Stimulated activated CD4-positive, alpha-beta T cell treated with anti-CD3 and anti-CD28 coated beads, Interleukin-4, amount 100 ng/mL, for 24 hours (primary cell): ENCODE measurements around the gene NAA30.

ENCODE experiments used
- DNase-seq: peaks from one replicate; pipeline ENCODE4 v3.0.0-alpha.2; 2020

The NAA30 gene

DNA sequence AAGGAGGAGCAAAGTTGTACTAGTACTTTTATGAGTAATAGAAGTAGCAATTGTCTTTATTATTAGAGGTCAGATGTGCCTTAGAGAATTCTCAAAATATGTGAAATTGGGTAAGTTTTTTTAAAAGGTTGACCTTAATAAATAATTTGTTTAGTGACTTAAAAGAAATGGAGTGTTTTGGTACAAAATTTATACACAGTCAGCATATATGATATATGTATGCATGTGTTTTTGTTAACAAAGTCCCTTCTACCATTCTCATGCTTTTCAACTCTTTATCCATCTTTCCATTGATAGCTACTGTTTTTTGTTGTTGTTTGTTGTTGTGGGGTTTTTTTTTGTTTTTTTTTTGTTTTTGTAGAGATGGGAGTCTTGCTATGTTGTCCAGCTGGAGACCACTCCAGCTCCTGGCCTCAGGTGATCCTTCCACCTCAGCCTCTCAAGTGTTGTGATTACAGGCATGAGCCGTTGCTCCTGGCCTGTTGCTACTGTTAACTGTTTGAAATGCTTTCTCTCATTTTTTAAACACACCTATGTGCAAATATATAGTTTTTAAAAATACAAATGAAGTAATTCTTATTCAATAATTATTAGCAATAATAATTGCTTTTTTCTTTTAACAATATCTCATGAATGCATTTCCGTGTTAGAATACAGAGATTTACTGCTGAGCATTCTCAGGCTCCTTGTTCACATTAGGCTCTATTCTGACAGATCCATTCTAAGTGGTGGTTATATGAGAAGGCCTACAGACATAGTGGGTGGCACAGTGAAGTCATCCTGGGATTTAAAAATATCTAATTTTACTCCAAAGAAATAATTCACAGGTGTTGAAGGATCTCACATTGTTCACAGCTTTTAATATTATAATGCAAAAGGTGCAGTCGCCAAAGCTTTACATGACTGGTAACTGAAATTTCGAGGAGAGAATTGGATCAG, 10.4 kb downstream of the NAA30 start:
- no peak for DNase-seq

DNA sequence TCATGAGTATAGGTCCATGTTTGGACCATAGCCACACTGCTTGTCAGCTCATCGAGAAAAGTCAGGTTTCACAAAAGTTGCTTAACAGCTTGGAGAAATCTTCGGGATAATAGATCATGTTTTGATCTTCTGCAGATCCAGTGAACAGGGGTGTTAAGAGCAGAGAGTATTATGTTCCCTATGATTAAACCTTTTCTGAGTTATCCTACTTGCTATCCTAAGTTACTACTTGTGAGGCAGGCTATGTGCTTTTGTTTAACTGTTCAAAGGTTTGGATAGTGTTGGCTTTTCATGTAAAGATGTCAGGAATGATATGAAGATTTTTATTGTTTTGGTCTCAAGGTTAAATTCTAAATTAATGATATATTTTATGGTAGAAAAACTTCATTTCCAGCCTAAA, 11.1 kb downstream of the NAA30 start:
- DNase-seq, result no peak

DNA sequence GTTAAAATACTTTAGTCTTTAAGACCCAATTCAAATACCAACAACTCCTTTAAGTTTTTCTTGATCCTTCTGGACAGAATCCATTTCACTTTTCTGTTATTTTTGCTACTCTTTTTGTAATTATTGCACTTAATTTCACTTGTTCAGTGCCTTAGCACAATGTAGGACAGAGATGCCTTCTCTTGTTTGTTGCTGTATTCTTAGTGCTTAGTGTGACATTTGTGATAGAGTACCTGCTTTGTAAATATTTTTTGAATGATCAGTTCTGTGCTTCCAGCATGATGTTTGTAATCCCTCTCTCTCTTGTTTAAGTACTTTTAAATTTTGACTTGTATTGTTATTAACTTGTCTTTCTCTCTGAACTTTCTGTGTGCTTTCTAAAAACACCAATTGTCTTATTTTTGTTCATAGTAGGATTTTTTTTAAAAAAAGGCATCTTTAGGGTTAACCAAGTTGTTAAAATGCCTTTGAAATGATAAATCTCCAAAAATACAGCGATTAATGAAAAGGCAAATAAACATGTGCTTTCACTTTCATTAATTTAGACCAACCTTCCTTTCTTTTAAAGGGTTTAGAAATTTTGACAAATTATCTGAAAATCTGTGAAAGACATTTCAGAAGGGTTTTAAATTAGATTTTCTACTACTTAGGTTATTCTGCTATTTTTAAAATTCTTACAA, 11.9 kb downstream of the NAA30 start:
- no peak for DNase-seq

DNA sequence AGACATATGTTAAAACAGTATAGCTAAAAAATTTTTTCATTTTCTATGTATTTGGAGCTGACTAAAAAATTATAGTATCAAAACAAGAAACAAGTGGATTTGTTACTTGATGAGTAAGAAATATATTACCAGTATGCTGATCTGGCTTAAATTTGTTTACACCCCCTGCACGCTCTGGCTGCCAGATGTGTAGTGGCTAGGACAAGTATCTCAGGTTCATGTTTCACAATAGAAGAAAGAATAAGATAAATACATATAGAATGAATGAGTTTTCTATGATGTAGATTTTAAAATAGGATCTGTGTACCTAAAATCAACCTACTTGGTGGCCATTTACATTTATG, 13.1 kb downstream of the NAA30 start:
- DNase-seq, result no peak

DNA sequence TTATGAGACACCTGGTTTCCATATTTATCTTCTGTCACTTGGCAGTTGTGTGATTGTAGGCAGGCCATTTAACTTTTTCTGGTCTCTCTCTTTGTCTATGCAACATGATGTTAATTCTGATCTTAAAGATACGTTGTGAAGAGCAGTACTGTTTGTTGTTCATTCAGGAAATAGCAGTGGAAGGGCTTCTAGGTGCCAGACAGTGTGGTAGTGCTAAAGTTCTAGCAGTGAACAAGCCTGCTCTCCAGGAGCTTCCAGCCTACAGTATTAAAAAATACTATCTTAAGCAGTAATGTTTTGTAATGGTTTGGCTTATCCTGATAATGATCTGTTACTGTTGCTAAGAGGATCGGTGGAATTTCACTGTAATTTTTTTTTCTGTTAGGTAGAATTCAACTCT, 15.2 kb downstream of the NAA30 start:
- DNase-seq, result no peak

DNA sequence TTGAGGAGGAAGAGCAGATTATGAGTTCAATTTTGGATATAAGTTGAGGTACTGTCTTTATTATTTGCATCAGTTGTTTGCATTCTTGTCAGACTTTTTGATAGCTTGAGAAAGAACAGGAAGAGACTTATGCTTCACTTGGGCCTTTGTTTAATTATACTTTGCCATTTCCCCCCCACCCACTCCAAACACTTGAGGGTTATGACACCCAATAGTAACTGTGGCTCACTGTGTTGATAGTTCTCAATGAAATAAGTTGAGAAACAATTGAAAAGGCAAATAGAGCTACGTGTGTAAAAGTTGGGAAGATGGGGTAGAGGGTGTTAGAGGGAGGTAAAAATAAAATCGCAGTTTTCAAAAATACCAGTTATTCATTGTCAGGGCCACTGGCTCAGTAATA, 17.7 kb downstream of the NAA30 start:
- DNase-seq, result no peak

DNA sequence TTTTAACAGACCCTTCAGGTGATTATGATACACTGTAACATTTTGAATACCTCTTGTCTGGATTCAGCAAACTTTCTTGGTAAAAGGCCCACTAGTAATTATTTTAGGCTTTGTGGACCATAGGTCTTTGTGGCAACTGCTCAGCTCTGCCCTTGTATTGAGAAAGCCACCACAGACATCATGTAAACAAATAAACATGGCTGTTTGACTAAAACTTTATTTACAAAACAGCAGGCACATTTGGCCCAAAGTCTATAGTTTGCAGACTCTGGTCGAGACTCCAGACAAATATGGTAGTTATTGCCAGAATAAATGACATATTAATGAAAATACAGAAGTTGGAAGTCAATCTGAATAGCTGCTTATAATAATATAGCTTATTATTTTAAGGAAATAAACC, 18.2 kb downstream of the NAA30 start:
- DNase-seq, result no peak

DNA sequence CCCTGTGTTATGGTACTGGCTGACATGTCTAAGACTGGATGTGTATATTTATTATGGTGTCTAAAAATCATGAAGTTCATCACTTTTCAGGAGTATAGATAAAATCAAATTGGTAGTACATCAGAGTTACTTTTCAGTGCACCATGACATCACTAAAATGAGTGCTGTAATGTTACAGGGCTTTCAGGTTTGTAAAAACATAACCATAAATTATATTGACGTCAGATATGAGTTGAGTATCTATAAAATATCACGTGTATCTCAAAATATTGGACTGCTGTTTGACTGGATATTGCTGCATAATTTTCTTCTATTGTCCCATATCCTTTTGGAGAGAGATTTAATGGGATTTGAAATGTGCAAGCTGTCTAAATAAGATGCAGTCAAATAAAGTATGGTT, 22.0 kb downstream of the NAA30 start:
- no peak for DNase-seq

DNA sequence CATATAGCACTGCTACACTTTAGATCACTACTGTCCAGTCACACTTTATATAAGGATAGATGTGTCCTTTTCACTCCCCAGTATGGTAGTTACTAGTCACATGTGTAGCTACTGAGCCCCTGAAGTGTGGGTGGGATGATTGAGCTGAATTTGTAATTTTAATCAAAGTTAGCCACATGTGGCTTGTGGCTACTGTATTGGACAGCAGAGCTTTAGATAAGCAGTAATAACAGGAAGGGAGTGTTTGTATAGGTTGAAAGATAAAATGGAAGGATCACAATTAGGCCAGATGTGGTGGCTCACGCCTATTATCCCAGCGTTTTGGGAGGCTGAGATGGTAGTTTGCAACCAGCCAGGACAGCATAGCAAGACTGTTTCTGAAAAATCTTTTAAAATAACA, 23.5 kb downstream of the NAA30 start:
- DNase-seq, result no peak

DNA sequence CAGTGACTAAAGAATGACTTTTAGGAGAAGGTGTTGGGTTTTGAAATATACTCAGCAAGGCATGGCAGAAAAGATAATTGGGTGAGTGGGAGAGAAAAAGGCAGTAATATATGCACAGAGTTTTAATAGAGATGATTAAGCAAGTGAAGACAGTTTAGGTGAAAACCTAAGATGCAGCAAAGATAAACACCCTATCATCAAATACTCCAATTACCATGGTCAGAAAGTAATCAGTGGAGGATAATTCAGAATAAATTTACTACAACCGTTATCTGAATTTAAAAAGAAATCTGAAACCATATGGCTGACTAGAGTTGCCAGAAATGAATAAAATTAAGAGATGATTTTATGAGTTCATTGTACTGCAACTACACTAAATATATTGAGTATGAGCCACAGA, 26.8 kb downstream of the NAA30 start:
- no peak for DNase-seq

DNA sequence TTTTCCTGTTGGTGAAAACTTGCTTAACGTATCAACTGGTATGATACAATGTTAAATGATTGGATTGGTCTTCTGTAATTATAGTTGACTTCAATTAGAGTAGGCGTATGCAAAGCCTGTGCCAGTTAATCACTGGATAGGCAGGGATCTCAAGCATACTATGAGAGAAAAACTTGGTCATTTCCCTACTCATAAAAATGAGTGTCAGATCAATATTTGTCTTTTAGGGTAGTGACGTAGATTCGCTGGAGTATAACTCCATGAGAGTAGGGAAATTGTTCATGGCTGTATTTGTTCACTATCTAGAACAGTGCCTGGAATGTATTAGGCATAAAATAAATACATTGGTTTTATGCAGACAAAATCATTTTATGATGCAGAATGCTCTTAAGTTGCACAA, 28.6 kb downstream of the NAA30 start:
- DNase-seq, result no peak

DNA sequence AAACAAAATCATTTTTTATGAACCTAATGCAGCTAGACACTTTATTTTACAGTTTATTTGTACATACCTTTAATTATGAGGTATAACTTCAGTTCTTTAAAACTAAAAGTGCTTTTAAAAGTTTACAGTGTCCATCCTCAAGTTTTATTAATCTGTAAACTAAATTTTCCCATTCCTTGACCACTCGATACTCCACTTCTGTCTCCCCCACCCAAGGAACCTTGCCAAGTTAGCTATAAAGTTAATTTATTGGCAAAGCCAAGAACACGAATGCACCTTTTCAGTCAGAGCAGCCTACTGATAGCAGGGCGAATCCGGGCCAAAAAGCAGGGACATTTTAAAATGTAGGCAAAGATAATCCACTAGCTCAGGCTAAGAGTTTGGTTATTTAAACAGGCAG, 29.6 kb downstream of the NAA30 start:
- no peak for DNase-seq

DNA sequence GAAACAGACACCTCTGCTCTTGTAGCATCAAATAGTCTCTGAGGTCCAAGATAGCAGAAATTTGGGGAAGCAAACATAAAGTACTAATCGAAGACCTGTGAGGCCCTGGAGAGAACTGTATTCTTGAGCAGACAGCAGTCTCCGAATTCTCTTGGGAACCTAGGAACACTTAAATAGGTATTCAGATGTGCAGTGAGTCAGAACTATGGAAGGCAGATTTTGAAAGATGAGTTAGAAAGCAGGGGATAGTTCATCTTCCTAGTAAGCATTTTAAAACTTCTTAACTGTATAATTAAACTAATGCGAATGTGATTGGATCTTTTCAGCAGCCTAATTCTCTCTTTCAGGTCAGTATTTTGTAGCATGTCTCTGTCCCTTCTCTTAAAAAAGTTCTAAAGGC, 30.6 kb downstream of the NAA30 start:
- no peak for DNase-seq

DNA sequence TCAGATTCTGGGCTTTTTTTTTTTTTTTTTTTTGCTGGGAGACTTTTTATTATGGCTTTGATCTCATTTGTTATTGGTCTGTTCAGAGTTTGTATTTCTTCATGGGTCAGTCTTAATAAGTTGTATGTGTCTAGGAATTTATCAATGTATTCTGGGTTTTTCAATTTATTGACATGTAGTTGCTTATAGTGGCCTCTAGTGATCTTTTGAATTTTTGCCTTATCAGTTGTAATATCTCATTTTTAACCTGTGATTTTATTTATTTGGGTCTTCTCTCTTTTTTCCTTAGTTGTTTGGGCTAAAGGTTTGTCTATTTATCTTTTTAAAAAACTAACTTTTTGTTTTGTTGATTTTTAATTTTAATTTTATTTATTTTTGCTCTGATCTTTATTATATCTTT, 45.5 kb downstream of the NAA30 start:
- DNase-seq, result no peak

DNA sequence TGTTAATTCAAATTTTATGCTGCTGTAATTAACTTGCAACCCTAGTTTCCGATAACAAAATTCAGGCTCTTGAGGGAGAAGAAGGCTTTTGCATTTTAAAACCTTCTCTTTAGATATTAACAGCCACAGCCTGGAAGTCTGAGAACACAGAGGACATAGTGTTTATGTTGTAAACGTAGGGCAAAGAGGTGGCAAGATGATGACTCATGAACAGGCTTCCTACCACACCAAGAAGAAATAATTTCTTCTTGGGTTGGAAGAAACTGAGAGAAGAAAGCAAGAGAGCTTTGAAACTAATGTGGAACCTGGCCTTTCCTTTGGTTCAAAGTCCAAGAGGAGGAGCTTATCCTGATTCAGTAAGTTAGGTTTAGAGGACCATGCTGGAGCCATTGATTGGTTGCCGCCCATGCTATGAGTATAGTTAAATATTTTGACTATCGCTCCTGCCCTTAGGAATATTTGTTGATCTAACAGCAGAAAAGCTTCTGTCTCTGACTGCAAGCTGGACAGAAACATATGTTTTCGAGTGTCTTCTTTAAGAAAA, 71.5 kb downstream of the NAA30 start:
- DNase-seq, result no peak

DNA sequence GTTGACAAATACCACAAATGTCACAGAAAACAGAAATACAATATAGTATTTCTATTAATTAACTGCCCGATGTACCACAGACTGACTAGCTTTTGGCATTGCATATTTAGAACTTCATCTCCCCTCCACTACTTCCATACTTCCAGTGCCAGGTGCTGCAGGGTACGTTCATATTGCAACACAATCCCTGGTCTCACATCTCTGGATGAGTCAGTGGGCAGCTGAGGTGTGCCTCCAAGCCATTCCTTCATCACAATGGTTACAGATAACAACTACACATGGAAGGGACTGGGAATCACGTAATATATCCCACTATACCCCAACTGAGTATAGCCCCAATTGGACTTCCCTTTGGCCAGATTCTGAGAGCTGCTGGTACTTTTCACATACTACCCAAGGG, 72.2 kb downstream of the NAA30 start:
- DNase-seq, result no peak

DNA sequence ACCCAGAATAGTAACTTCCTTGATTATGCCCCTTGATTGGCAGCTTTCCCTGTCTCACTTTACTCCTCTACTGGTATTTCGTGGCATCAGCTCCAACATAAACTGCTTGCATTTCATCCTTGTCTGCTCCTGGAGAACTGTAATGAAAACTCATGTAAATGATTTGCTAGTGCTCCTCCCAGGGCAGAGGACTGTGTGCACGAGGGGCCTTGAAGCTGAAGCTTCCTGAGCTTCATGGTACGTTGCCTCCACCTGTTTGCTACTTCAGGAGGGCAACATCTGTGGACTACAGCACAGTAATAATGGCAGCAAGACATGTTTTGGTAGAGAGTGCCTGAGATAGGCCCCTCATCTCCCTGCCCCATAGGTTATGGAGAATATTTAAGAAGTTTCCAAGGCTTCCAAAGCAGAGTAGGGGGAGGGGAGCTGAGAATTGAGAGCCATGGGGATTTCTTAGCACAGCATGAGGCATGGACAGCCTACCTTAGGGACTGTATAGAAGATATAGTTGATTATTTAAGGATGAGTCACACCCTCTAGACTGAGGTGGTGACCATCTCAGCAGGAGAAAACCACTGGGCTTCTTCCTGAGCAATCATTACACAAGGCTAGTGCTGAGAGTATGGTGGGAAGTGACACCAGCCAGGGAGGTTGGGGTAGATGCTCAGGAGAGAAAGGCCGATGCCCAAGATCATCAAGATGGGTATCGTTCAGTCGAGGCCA, 73.8 kb downstream of the NAA30 start:
- DNase-seq, result no peak
